Measurements from ENCODE around the gene RNF223.

The RNF223 gene

DNA sequence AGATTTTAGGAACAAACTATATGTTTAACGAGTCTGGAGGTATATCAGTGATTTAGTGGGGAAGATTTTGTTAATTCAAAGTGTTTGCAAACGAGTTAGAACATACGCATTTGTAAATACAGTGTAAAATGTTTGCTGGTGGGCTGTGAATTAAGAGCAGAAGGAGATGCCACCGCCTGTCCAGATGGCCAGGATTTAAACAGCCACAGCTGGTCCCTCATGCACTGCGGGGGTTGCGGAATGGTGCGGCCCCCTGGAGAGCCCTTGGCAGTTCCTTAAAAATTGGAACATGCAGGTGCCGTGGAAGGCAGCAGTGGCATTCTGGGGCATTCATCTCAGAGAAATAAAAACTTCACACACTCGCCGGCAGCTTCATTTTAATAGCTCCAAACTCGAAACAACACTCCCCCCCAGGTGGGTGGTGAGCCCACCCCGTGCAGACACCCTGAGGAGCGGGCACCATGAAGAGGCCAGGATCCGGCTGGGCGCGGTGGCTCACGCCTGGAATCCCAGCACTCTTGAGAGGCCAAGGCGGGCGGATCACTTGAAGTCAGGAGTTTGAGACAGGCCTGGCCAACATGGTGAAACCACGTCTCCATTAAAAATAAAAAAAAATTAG, 45.3 kb upstream of the RNF223 start:
- TF ChIP-seq, protein P1, sequence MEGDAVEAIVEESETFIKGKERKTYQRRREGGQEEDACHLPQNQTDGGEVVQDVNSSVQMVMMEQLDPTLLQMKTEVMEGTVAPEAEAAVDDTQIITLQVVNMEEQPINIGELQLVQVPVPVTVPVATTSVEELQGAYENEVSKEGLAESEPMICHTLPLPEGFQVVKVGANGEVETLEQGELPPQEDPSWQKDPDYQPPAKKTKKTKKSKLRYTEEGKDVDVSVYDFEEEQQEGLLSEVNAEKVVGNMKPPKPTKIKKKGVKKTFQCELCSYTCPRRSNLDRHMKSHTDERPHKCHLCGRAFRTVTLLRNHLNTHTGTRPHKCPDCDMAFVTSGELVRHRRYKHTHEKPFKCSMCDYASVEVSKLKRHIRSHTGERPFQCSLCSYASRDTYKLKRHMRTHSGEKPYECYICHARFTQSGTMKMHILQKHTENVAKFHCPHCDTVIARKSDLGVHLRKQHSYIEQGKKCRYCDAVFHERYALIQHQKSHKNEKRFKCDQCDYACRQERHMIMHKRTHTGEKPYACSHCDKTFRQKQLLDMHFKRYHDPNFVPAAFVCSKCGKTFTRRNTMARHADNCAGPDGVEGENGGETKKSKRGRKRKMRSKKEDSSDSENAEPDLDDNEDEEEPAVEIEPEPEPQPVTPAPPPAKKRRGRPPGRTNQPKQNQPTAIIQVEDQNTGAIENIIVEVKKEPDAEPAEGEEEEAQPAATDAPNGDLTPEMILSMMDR (conservative IDR thresholded peaks at IDR 0.05) = no peak
- no peak overlapping the region for H3K27ac ChIP-seq

DNA sequence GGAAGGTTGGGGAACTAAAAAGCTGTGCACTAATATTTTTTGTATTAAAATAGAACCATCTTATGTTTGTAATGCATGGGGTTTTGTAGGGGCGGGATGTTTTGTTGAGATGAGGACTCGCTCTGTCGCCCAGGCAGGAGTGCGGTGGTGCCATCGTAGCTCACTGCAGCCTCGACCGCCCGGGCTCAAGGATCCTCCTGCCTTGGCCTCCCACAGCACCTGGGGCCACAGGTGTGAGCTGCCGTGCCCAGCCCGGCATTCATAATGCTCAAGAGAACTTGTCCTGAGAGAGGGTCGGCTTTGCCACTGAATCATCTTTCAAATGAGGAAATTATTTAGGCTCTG, 44.7 kb upstream of the RNF223 start:
- TF ChIP-seq, protein P1 (conservative IDR thresholded peaks at IDR 0.05) = no peak
- H3K27ac ChIP-seq = no peak overlapping the region

DNA sequence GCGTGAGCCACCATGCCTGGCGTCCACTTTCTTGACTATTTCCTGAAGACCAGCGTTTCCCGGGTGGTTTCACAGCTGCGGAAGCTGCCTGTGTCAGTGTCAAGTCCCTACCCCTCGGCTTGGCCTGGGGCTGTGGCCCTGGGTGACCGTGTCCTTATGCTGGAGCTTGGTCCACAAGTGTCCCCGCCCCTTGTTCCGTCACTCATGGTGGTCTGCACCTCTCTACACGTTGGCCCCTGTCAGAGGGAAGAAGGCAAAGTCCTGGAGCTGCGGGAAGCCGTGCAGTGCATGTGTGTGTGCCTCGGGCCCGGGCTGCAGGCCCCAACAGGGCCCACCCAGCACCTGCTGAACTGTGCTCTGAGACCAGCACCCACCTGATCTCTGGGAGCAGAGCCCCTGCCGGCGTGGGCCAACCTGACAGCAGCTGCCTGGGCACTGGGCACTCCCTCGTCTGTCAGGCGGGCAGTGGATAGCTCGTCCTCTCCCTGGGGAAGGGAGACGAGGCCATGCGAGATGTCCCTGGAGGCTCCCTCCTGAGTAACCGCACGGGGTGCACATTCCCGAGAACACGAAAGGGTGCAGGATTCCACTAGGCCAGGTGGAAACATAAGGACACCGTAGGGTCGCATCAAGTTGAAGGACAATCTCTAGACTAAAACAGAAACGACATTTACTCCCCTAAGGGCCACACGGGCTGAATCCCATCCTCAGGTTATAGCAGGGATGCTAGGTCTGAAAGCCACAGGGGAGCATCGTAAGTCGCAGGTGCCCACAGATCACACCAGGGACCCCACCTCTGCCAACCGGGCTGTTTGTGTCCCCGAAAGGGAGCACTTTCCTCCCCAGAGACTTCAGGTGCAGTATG, 44.1 kb upstream of the RNF223 start:
- H3K27ac ChIP-seq = no peak overlapping the region
- TF ChIP-seq, protein P1 (conservative IDR thresholded peaks at IDR 0.05) = no peak

DNA sequence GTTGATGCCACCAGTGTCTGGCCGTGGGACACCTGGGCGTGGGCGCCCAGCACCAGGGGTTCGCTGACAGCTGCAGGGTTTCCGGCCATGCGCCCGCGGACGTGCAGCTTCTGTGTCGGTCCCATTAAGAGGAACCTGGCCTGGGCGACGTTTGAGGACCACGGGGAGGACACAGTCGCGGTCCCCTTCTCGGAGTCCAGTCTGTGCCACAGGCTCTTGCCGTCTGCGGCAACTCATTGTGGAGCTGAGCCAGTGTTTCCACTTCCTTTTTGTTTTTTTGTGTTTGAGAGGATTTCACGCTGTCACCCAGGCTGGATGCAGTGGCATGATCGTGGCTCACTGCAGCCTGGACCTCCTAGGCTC, 43.3 kb upstream of the RNF223 start:
- TF ChIP-seq, protein P1 (conservative IDR thresholded peaks at IDR 0.05) = no peak

DNA sequence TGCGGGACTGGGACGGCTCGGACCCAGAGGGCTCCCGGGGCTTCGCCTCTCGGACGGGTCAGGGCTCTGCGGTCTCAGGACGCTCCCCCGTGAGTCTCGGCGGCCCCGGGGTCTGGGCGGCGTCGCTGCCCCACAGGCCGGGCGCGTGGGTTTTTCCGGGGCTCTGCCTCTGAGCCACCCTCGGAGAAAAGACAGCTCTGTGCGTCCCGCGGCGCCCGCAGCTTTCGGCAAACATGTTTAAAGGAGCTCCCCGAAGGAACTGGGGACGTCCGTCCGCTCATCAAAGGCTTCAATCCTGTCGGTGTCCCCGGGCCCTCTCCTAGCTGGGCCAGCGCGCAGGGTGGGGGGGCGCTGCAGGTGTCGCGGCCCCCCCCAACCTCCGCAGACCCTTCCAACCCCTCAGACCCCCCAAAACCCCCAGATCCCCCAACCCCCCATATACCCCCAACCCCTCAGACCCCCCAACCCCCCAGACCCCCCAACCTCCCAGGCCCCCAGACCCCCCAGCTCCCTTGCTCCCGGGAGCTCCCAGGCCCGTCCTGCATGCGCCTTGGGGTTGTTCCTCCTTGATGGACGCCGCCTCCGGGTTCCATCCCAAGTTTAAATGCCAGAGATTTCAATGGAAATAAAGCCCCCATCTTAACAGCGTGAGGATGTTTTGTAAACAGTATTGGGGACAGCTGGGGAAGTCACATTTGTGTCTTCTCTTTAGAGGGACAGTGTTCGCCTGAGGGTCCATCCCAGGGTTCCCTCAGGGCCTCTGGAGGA, 42.8 kb upstream of the RNF223 start:
- TF ChIP-seq, protein P1 (conservative IDR thresholded peaks at IDR 0.05) = no peak
- peak overlapping the region; percentile 59; the same call in 1 of the 2 replicates for H3K27ac ChIP-seq

More for the DNA sequence above, 43.3 kb upstream of the RNF223 start:
- no peak overlapping the region for H3K27ac ChIP-seq

DNA sequence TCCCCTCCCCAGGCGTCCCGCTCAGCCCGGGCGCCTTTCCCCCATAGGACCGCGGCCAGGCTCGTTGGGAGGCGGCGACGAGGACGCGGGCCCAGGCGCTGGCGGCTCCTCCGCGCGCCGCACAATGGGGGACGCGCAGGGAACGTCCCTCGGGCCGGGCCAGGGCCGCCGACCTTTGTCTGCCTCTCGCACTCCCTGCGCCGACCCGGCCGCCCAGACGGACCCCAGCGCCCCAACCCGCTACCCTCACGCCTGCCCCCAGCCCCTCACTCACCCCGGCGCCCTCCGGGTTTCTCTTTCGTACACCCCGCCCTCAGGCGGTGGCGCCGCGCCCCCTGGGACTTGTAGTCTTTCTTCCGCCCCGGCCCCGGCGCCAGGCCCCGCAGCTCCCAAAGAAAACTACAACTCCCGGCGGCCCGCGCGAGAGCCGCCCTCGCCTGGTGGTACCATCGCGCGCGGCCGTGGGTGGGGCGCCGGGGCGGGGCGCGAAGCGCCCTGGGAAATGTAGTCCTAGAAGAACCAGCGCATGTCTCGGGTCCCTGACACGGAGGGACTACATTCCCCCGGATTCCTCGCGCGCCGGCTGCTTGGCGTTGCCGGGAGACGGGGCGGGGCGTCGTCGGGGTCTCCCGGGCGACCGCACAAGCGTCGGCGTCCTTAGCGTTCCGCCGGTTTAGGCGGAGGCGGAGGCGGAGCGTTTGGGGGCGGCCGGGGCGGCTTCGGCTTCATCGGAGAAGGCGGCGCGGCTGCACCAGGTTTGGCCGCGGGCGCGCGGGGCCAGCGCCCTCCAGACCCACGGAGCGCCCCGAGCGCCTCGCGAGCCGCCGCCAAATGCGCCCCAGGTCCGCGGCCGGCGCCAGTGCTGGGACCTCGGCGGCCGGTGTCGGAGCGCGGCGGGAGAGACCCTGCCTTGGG, 41.9 kb upstream of the RNF223 start, which contains the start of gene C1orf159:
TSS of gene C1orf159 (minus strand) at position 304 of the 915 bp plus-strand sequence. CDS start 24,546 bp downstream, outside the sequence.
- peak within 1 kb of the TSS; percentile 59; the same call in 1 of the 2 replicates for H3K27ac ChIP-seq
- TF ChIP-seq, protein P1 (conservative IDR thresholded peaks at IDR 0.05) = no peak
